ENCODE data around the gene PLXNA4. TPM values are rescaled to one million over a fixed set of nuclear protein-coding genes. Genes with fewer than 3 reads are reported as not detected.
A peak's percentile ranks its signal among the peaks of the same experiment; 100 is the strongest.

PLXNA4 gene
- total and polyA plus RNA-seq, 2 donors from 2014 or later = 0.17 to 3.5 TPM

DNA sequence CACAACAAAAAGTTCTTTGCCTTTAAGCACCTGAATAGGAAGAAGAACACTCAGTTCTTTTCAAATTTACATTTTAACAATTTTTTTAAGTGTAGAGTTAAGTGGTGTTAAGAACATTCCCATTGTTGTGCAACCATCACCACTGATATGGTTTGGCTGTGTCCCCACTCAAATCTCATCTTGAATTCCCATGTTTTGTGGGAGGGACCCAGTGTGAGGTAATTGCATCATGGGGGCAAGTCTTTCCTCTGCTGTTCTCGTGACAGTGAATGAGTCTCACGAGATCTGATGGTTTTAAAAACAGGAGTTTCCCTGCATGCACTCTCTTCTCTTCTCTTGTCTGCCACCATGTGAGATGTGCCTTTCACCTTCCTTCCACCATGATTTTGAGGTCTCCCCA, 155.7 kb downstream of the PLXNA4 start:
- no peaks in the 10 kb centered on the region for H3K36me3 ChIP-seq (ENCODE audit: control insufficient read depth in 2 of 3, insufficient read depth in 3 of 3, low read length in 3 of 3)
- intact Hi-C loops (cut with DNase I) = no loop called here
- FAIRE-seq (no peak), DNase-seq (no peak)
- H3K4me3 ChIP-seq (ENCODE audit: low read length in 3 of 3) = no peak overlapping the region
- no peak for TF ChIP-seq CTCF (IDR thresholded peaks at IDR 0.05; ENCODE audit: borderline replicate concordance, extremely low read depth, insufficient read depth)
- H3K27me3 ChIP-seq (ENCODE audit: control insufficient read depth, insufficient read depth, low read length) = no peaks in the 10 kb centered on the region
- H3K9ac ChIP-seq (ENCODE audit: low read length in 3 of 3) = no peak overlapping the region
- no peak overlapping the region for H3K27ac ChIP-seq (ENCODE audit: low read depth in 2 of 2, low read length in 2 of 2)
- H3K4me1 ChIP-seq (ENCODE audit: control insufficient read depth in 2 of 3, insufficient read depth in 2 of 3, low read depth in 1 of 3, low read length in 3 of 3) = peaks cover 0 to 3% (median 0%) of the 10 kb centered on the region in 3 donors
- no peaks in the 10 kb centered on the region for H3K9me3 ChIP-seq (ENCODE audit: control insufficient read depth in 2 of 3, insufficient read depth in 1 of 3, low read length in 3 of 3)

- H3K27me3 ChIP-seq (ENCODE audit: control insufficient read depth, insufficient read depth, low read length) = no peaks in the 10 kb centered on the region
- FAIRE-seq = no peak
- H3K27ac ChIP-seq (ENCODE audit: low read depth in 2 of 2, low read length in 2 of 2) = no peak overlapping the region
- H3K4me3 ChIP-seq (ENCODE audit: low read length in 3 of 3) = no peak overlapping the region
- peaks cover 0 to 3% (median 0%) of the 10 kb centered on the region in 3 donors for H3K4me1 ChIP-seq (ENCODE audit: control insufficient read depth in 2 of 3, insufficient read depth in 2 of 3, low read depth in 1 of 3, low read length in 3 of 3)
- peak in 3 of 5 donors; percentile 57 to 89 (median 83) for DNase-seq
- intact Hi-C loops (cut with DNase I) = no loop called here
- H3K36me3 ChIP-seq (ENCODE audit: control insufficient read depth in 2 of 3, insufficient read depth in 3 of 3, low read length in 3 of 3) = no peaks in the 10 kb centered on the region
- no peaks in the 10 kb centered on the region for H3K9me3 ChIP-seq (ENCODE audit: control insufficient read depth in 2 of 3, insufficient read depth in 1 of 3, low read length in 3 of 3)
- H3K9ac ChIP-seq (ENCODE audit: low read length in 3 of 3) = no peak overlapping the region
- no peak for TF ChIP-seq CTCF (IDR thresholded peaks at IDR 0.05; ENCODE audit: borderline replicate concordance, extremely low read depth, insufficient read depth)
Observed at GRCh38 chr7:132419542-132419941, 156.7 kb downstream of the PLXNA4 start.

GRCh38 chr7:132418840-132419239, 157.4 kb downstream of the PLXNA4 start:
- intact Hi-C loops (cut with DNase I) = no loop called here

More at GRCh38 chr7:132418840-132419239, 157.4 kb downstream of the PLXNA4 start:
- no peak overlapping the region for H3K27ac ChIP-seq (ENCODE audit: low read depth in 2 of 2, low read length in 2 of 2)
- no peaks in the 10 kb centered on the region for H3K36me3 ChIP-seq (ENCODE audit: control insufficient read depth in 2 of 3, insufficient read depth in 3 of 3, low read length in 3 of 3)
- H3K9me3 ChIP-seq (ENCODE audit: control insufficient read depth in 2 of 3, insufficient read depth in 1 of 3, low read length in 3 of 3) = no peaks in the 10 kb centered on the region
- peaks cover 0 to 3% (median 0%) of the 10 kb centered on the region in 3 donors for H3K4me1 ChIP-seq (ENCODE audit: control insufficient read depth in 2 of 3, insufficient read depth in 2 of 3, low read depth in 1 of 3, low read length in 3 of 3)
- TF ChIP-seq CTCF (IDR thresholded peaks at IDR 0.05; ENCODE audit: borderline replicate concordance, extremely low read depth, insufficient read depth) = no peak
- H3K9ac ChIP-seq (ENCODE audit: low read length in 3 of 3) = no peak overlapping the region
- no peak overlapping the region for H3K4me3 ChIP-seq (ENCODE audit: low read length in 3 of 3)
- no peaks in the 10 kb centered on the region for H3K27me3 ChIP-seq (ENCODE audit: control insufficient read depth, insufficient read depth, low read length)
- DNase-seq (no peak), FAIRE-seq (no peak)
